H1 (cell line): Measurements from ENCODE around the gene SPHK1. TPM values are rescaled to one million over a fixed set of nuclear protein-coding genes. Genes with fewer than 3 reads are reported as not detected.

Source experiments
- CTCF ChIA-PET: fragments of 300-600 bp; sonication (Branson Sonifier 250); formaldehyde crosslinking; loops from one replicate; lab custom pipeline; 2021; ENCODE audit not compliant: partially characterized antibody; lab: Charles Lee
- POLR2A ChIA-PET: fragments of 300-600 bp; sonication (Branson Sonifier 250); formaldehyde crosslinking; loops from one replicate; lab custom pipeline; 2021; ENCODE audit warnings: inconsistent platforms; ENCODE audit not compliant: partially characterized antibody; lab: Charles Lee
- DNase-seq, 2 experiments: peaks; one replicate each; pipeline versions ENCODE4 v3.0.0 to v3.0.0-alpha.2; 2010 to 2022; ENCODE audit warnings: low spot score in 2 of 2, low read depth in 1 of 2, mixed read lengths in 1 of 2
- FAIRE-seq: peaks from 2 replicates; lab custom pipeline; 2011; peaks lifted over from hg19 to GRCh38; lab: Jason Lieb, UNC
- H2AFZ ChIP-seq: 2 replicates; pipeline ENCODE4 v1.8.1; 2012; ENCODE audit warnings: low read length, inconsistent platforms
- H2AK5ac ChIP-seq: 2 replicates; pipeline ENCODE4 v1.6.1; 2013; ENCODE audit warnings: low read depth, low read length
- H2BK120ac ChIP-seq: replicated peaks from 2 replicates; pipeline ENCODE3; 2013; ENCODE audit warnings: low read depth, low read length, inconsistent platforms
- H2BK12ac ChIP-seq: 2 replicates; pipeline ENCODE4 v1.6.1; 2013; ENCODE audit warnings: low read depth, low read length
- H2BK15ac ChIP-seq: 2 replicates; pipeline ENCODE4 v1.6.1; 2013; ENCODE audit warnings: low read length
- H2BK20ac ChIP-seq: 2 replicates; pipeline ENCODE4 v1.6.1; 2013; ENCODE audit warnings: low read length
- H2BK5ac ChIP-seq: 2 replicates; pipeline ENCODE4 v1.6.1; 2013; ENCODE audit warnings: low read depth, low read length
- H3K14ac ChIP-seq: 2 replicates; pipeline ENCODE4 v1.6.1; 2013; ENCODE audit warnings: inconsistent platforms; ENCODE audit not compliant: insufficient read length
- H3K18ac ChIP-seq: 2 replicates; pipeline ENCODE4 v1.6.1; 2013; ENCODE audit warnings: low read length; ENCODE audit errors: extremely low read depth
- H3K23ac ChIP-seq: 2 replicates; pipeline ENCODE4 v1.6.1; 2013; ENCODE audit warnings: inconsistent platforms; ENCODE audit not compliant: insufficient read length
- H3K23me2 ChIP-seq: 2 replicates; pipeline ENCODE4 v1.6.1; 2013; ENCODE audit warnings: low read depth, low read length
- H3K27ac ChIP-seq: 2 replicates; pipeline ENCODE4 v1.6.1; 2011; ENCODE audit warnings: low read depth, low read length, inconsistent platforms
- H3K27me3 ChIP-seq, 4 experiments: replicated peaks in 1 of 4; 1 replicate in 1 of 4; 2 replicates in 3 of 4; pipeline versions ENCODE4 v1.6.1 to v1.8.1; 2011 to 2013; ENCODE audit warnings: low read length in 3 of 4, mild to moderate bottlenecking in 3 of 4, inconsistent platforms in 2 of 4, mixed read lengths in 2 of 4, moderate library complexity in 1 of 4; ENCODE audit not compliant: control insufficient read depth in 3 of 4, insufficient read depth in 3 of 4; ENCODE audit errors: extremely low read depth in 1 of 4
- H3K36me3 ChIP-seq, 4 experiments: 2 replicates each; pipeline versions ENCODE4 v1.6.1 to v1.8.1; 2011 to 2013; ENCODE audit warnings: mild to moderate bottlenecking in 4 of 4, low read length in 3 of 4, moderate library complexity in 2 of 4, control low read depth in 1 of 4, inconsistent platforms in 1 of 4; ENCODE audit not compliant: insufficient read depth in 4 of 4, control insufficient read depth in 2 of 4
- H3K4ac ChIP-seq: replicated peaks from 2 replicates; pipeline ENCODE3; 2013; ENCODE audit warnings: low read length, low read depth, mixed read lengths, inconsistent platforms; ENCODE audit not compliant: insufficient read length
- H3K4me1 ChIP-seq, 4 experiments: replicated peaks in 1 of 4; 1 replicate in 1 of 4; 2 replicates in 3 of 4; pipeline versions ENCODE4 v1.6.1 to v1.8.1; 2011 to 2013; ENCODE audit warnings: low read length in 3 of 4, inconsistent platforms in 2 of 4, mixed read lengths in 1 of 4; ENCODE audit not compliant: insufficient read depth in 4 of 4, control insufficient read depth in 3 of 4
- H3K4me2 ChIP-seq, 2 experiments: 2 replicates each; pipeline versions ENCODE4 v1.6.1 to v1.8.1; 2011 to 2013; ENCODE audit warnings: low read depth in 2 of 2, low read length in 2 of 2, control low read depth in 1 of 2, inconsistent platforms in 1 of 2, mild to moderate bottlenecking in 1 of 2; ENCODE audit not compliant: insufficient read depth in 1 of 2
- H3K4me3 ChIP-seq, 4 experiments: fragments of 200-600, 300-600 bp in 1 of 4; sonication (generic), shearing (Covaris generic), sonication (Bioruptor Twin) in 1 of 4; 2 replicates each; pipeline versions ENCODE4 v1.5.1 to v1.8.1; 2011 to 2016; ENCODE audit warnings: low read length in 4 of 4, low read depth in 3 of 4, control low read depth in 2 of 4, inconsistent platforms in 2 of 4, mild to moderate bottlenecking in 2 of 4, mixed read lengths in 1 of 4, moderate library complexity in 1 of 4; ENCODE audit not compliant: insufficient read depth in 2 of 4; ENCODE audit errors: extremely low read depth in 1 of 4
- H3K56ac ChIP-seq: replicated peaks from 2 replicates; pipeline ENCODE3; 2013; ENCODE audit warnings: low read depth, mild to moderate bottlenecking, mixed read lengths, low read length, inconsistent platforms; ENCODE audit not compliant: insufficient read length
- H3K79me1 ChIP-seq: 2 replicates; pipeline ENCODE4 v1.6.1; 2013; ENCODE audit warnings: low read depth, low read length, control low read depth
- H3K79me2 ChIP-seq, 2 experiments: 2 replicates each; pipeline versions ENCODE4 v1.6.1 to v1.8.1; 2012 to 2013; ENCODE audit warnings: low read length in 2 of 2, mild to moderate bottlenecking in 2 of 2, inconsistent platforms in 1 of 2; ENCODE audit not compliant: insufficient read depth in 2 of 2, control insufficient read depth in 1 of 2
- H3K9ac ChIP-seq, 4 experiments: replicated peaks in 1 of 4; 1 replicate in 1 of 4; 2 replicates in 3 of 4; pipeline versions ENCODE4 v1.6.1 to v1.8.1; 2011 to 2013; ENCODE audit warnings: low read depth in 3 of 4, low read length in 3 of 4, control low read depth in 2 of 4, mild to moderate bottlenecking in 2 of 4, moderate library complexity in 2 of 4, inconsistent platforms in 1 of 4; ENCODE audit errors: extremely low read depth in 1 of 4
- H3K9me3 ChIP-seq, 2 experiments: 2 replicates each; pipeline versions ENCODE4 v1.6.1 to v1.8.1; 2012 to 2013; ENCODE audit warnings: mild to moderate bottlenecking in 2 of 2, moderate library complexity in 2 of 2, control low read depth in 1 of 2, inconsistent platforms in 1 of 2, low read depth in 1 of 2, low read length in 1 of 2, mixed read lengths in 1 of 2; ENCODE audit not compliant: insufficient read depth in 2 of 2
- H4K20me1 ChIP-seq, 2 experiments: replicated peaks in 1 of 2; 2 replicates each; pipeline versions ENCODE3 to v1.8.1; 2011 to 2013; ENCODE audit warnings: inconsistent platforms in 2 of 2, low read length in 2 of 2, mild to moderate bottlenecking in 1 of 2; ENCODE audit not compliant: insufficient read depth in 2 of 2, control insufficient read depth in 1 of 2
- H4K5ac ChIP-seq: 2 replicates; pipeline ENCODE4 v1.6.1; 2013; ENCODE audit warnings: low read length, low read depth, mixed read lengths, inconsistent platforms; ENCODE audit not compliant: insufficient read length
- H4K8ac ChIP-seq: 2 replicates; pipeline ENCODE4 v1.8.0; 2013; ENCODE audit warnings: mild to moderate bottlenecking, moderate library complexity, low read length, inconsistent platforms; ENCODE audit not compliant: insufficient read depth; ENCODE audit errors: extremely low read depth
- H4K91ac ChIP-seq: replicated peaks from 2 replicates; pipeline ENCODE3; 2013; ENCODE audit warnings: low read length, mixed read lengths, inconsistent platforms; ENCODE audit not compliant: insufficient read length
- ATF2 ChIP-seq: IDR thresholded peaks from 2 replicates; pipeline ENCODE4 v1.6.1; 2012; ENCODE audit warnings: low read length, inconsistent platforms
- BRCA1 ChIP-seq: IDR thresholded peaks from 2 replicates; pipeline ENCODE4 v1.6.1; 2012; ENCODE audit warnings: low read depth, low read length, improper control_type of control experiment
- CBX5 ChIP-seq: fragments of 300-800, 300-1000 bp; sonication (generic); IDR thresholded peaks from 2 replicates; pipeline ENCODE4 v1.7.1; 2016; ENCODE audit warnings: antibody characterized with exemption, low read length, low read depth
- CHD2 ChIP-seq: IDR thresholded peaks from 2 replicates; pipeline ENCODE4 v1.6.1; 2012; ENCODE audit warnings: low read length, improper control_type of control experiment
- FOSL1 ChIP-seq: IDR thresholded peaks from 2 replicates; pipeline ENCODE4 v1.6.1; 2011; ENCODE audit warnings: mild to moderate bottlenecking, low read depth, low read length, moderate library complexity; ENCODE audit not compliant: insufficient read depth
- GTF2F1 ChIP-seq: IDR thresholded peaks from 2 replicates; pipeline ENCODE4 v1.6.1; 2012; ENCODE audit warnings: low read depth, low read length, improper control_type of control experiment, borderline replicate concordance
- MAFK ChIP-seq: IDR thresholded peaks from 2 replicates; pipeline ENCODE4 v1.6.1; 2012; ENCODE audit warnings: low read depth, mild to moderate bottlenecking, improper control_type of control experiment, low read length
- RAD21 ChIP-seq, 2 experiments: IDR thresholded peaks in 1 of 2; conservative IDR thresholded peaks in 1 of 2; 2 replicates each; pipeline ENCODE4 v1.6.1; 2011; ENCODE audit warnings: low read depth in 2 of 2, low read length in 2 of 2, improper control_type of control experiment in 1 of 2, inconsistent platforms in 1 of 2, mild to moderate bottlenecking in 1 of 2, moderate library complexity in 1 of 2
- RXRA ChIP-seq: IDR thresholded peaks from 2 replicates; pipeline ENCODE4 v1.6.1; 2011; ENCODE audit warnings: low read depth, mild to moderate bottlenecking, low read length, moderate library complexity; ENCODE audit not compliant: insufficient read depth
- SP1 ChIP-seq: IDR thresholded peaks from 2 replicates; pipeline ENCODE4 v1.6.1; 2011; ENCODE audit warnings: low read depth, low read length
- SRF ChIP-seq: IDR thresholded peaks from 2 replicates; pipeline ENCODE4 v1.6.1; 2011; ENCODE audit warnings: mild to moderate bottlenecking, low read depth, low read length, moderate library complexity
- TCF12 ChIP-seq: IDR thresholded peaks from 2 replicates; pipeline ENCODE4 v1.6.1; 2011; ENCODE audit warnings: low read depth, mild to moderate bottlenecking, low read length
- WGBS, 2 experiments: shearing (Covaris generic) in 1 of 2; methylation state at CpG; one replicate each; pipeline versions ENCODE4 v1.1.6 to v1.1.7; 2013 to 2015; ENCODE audit warnings: low lambda C conversion rate in 2 of 2, mixed read lengths in 2 of 2, inconsistent platforms in 1 of 2, low coverage in 1 of 2, missing lambda C conversion rate in 1 of 2; ENCODE audit not compliant: insufficient replicate concordance in 2 of 2, insufficient coverage in 1 of 2, insufficient read length in 1 of 2; ENCODE audit errors: extremely low coverage in 1 of 2, missing lambda C conversion rate in 1 of 2; 5-methylcytosine and 5-hydroxymethylcytosine counted together
- polyA plus RNA-seq, 7 experiments: library from polyadenylated mRNA; depleted of rRNA in 3 of 7; stranded (reverse) in 5 of 7; unstranded in 2 of 7; fragments of >200 nt in 5 of 7; fragments of 200-250 nt in 2 of 7; gene quantifications; 1 replicate in 5 of 7; 2 replicates in 1 of 7; 4 replicates in 1 of 7; pipeline versions ENCODE4 v1.2.1 to v1.2.3, GENCODE V29; 2011 to 2013; ENCODE audit warnings: missing spikeins in 2 of 7, mixed read lengths in 2 of 7
- total RNA-seq: library from RNA; stranded (reverse); fragmentation: NEBNext Ultra II Directional; extraction: Animal tissue kit (Norgen Biotek cat#: 25700); gene quantifications from 2 replicates; pipeline ENCODE4 v1.2.1, GENCODE V29; 2021

SPHK1 gene
- total and polyA plus RNA-seq, 2 of the 8 experiments (the other 6 are each of a cell fraction or from before 2014, with no cell fraction given) = 2.4 TPM

- no peak for DNase-seq
- Histone ChIP-seq H3K14ac (no peak overlapping the region), H2AK5ac (no peak overlapping the region), H2BK5ac (no peak overlapping the region), H3K4me2 (no peak overlapping the region), H3K27me3 (no peaks in the 10 kb centered on the region), H3K9me3 (no peaks in the 10 kb centered on the region), H3K23ac (no peak overlapping the region), H3K56ac (no peak overlapping the region), H3K36me3 (0 out of 8 replicates have a peak, but pooled peaks cover 0 to 4% (median 0%) of the 10 kb centered on the region in 4 experiments), H3K23me2 (no peaks in the 10 kb centered on the region), H4K91ac (no peak overlapping the region), H2AFZ (no peak overlapping the region), H3K27ac (no peak overlapping the region), H4K8ac (no peak overlapping the region; the same call in 1 of the 2 replicates), H3K18ac (no peak overlapping the region), H3K4ac (no peak overlapping the region), H3K4me1 (peaks cover 5 to 15% (median 10%) of the 10 kb centered on the region in 4 experiments), H4K20me1 (peaks cover 15 to 28% of the 10 kb centered on the region in 2 experiments), H2BK20ac (no peak overlapping the region), H3K79me1 (peaks cover 22% of the 10 kb centered on the region), H2BK15ac (no peak overlapping the region), H4K5ac (no peak overlapping the region), H2BK12ac (no peak overlapping the region), H2BK120ac (no peak overlapping the region), H3K9ac (no peak overlapping the region), H3K4me3 (no peak overlapping the region), H3K79me2 (peaks cover 0 to 92% of the 10 kb centered on the region in 2 experiments; a peak in 2 of 4 replicates)
- ChIA-PET CTCF (interaction anchor here (0.5 to 9.9 kb wide), 20 partner anchors 8 to 194 kb away, joined by 3 to 84 read pairs (median 4); partner anchors contain the start of genes SPHK1 and UBE2O), POLR2A (interaction anchor here (0.6 to 2.6 kb wide), 6 partner anchors 14 to 411 kb away, joined by 3 to 15 read pairs (median 4); no protein-coding TSS in a partner anchor)
- WGBS, 2 experiments = 93% methylated on average over 6 of the region's 6 CpGs; no CpG with 5 or more reads in 1 of the 2 experiments
- no peak for FAIRE-seq
- TF ChIP-seq ATF2 = no peak
- no peak for TF ChIP-seq SP1
- TF ChIP-seq TCF12 = no peak
- TF ChIP-seq FOSL1 = no peak
- TF ChIP-seq RXRA = no peak
- TF ChIP-seq MAFK = no peak
- no peak for TF ChIP-seq SRF
- TF ChIP-seq CBX5 = no peak
- TF ChIP-seq CHD2 = no peak
- no peak for TF ChIP-seq BRCA1
- TF ChIP-seq RAD21 (IDR thresholded peaks at IDR 0.05 in 1 of 2, conservative IDR thresholded peaks at IDR 0.05 in 1 of 2; ENCODE audit: low read depth in 2 of 2, low read length in 2 of 2) = no peak
- no peak for TF ChIP-seq GTF2F1
Measured at GRCh38 chr17:76416457-76416856, 32.0 kb downstream of the SPHK1 start.
